HepG2 (cell line): ENCODE results near the gene SEPTIN2. TPM values are rescaled to one million over a fixed set of nuclear protein-coding genes. Genes with fewer than 3 reads are reported as not detected.
A peak's percentile ranks its signal among the peaks of the same experiment; 100 is the strongest.

Experiments
- AKAP8 ChIP-seq: sonication (generic); formaldehyde crosslinking; IDR thresholded peaks from 2 replicates; pipeline ENCODE4 v1.5.1; 2020; ENCODE audit warnings: mild to moderate bottlenecking, missing genetic modification reagents
- DR1 ChIP-seq: sonication (generic); formaldehyde crosslinking; IDR thresholded peaks from 2 replicates; pipeline ENCODE4 v1.8.0; 2021; ENCODE audit warnings: mild to moderate bottlenecking, missing genetic modification reagents, inconsistent platforms
- DZIP1 ChIP-seq: sonication (generic); formaldehyde crosslinking; IDR thresholded peaks from 2 replicates; pipeline ENCODE4 v1.5.0; 2020; ENCODE audit warnings: mild to moderate bottlenecking, missing genetic modification reagents
- LRRFIP1 ChIP-seq: sonication (generic); formaldehyde crosslinking; conservative IDR thresholded peaks from 2 replicates; pipeline ENCODE4 v1.4.0; 2020; ENCODE audit warnings: missing genetic modification reagents
- MED13 ChIP-seq: sonication (generic); formaldehyde crosslinking; IDR thresholded peaks from 2 replicates; pipeline ENCODE4 v1.5.0; 2020; ENCODE audit warnings: missing genetic modification reagents
- MNT ChIP-seq: fragments of 450-650 bp; IDR thresholded peaks from 2 replicates; pipeline ENCODE4 v1.6.1; 2016
- MXI1 ChIP-seq: IDR thresholded peaks from 3 replicates; pipeline ENCODE4 v1.6.1; 2012; ENCODE audit warnings: low read depth, low read length, inconsistent platforms, borderline replicate concordance
- NFYC ChIP-seq: IDR thresholded peaks from 2 replicates; pipeline ENCODE4 v1.6.1; 2016; ENCODE audit warnings: missing genetic modification reagents, missing compliant biosample characterization
- NONO ChIP-seq, 2 experiments: fragments of 450-650 bp in 1 of 2; sonication (generic) in 1 of 2; formaldehyde crosslinking in 1 of 2; IDR thresholded peaks in 1 of 2; conservative IDR thresholded peaks in 1 of 2; 2 replicates each; pipeline versions ENCODE4 v1.6.1 to v1.8.0; 2017 to 2022; ENCODE audit warnings: mild to moderate bottlenecking in 1 of 2, missing genetic modification reagents in 1 of 2, moderate library complexity in 1 of 2
- RAD21 ChIP-seq: fragments of 450-650 bp; formaldehyde crosslinking; IDR thresholded peaks from 2 replicates; pipeline ENCODE4 v1.5.0; 2020; ENCODE audit warnings: mild to moderate bottlenecking
- RBFOX2 ChIP-seq: fragments of 200-400 bp; formaldehyde crosslinking; IDR thresholded peaks from 2 replicates; pipeline ENCODE4 v1.6.1; 2017; ENCODE audit warnings: low read depth, mild to moderate bottlenecking, low read length
- SALL2 ChIP-seq: sonication (generic); formaldehyde crosslinking; IDR thresholded peaks from 2 replicates; pipeline ENCODE4 v1.8.1; 2023; ENCODE audit warnings: mild to moderate bottlenecking, missing genetic modification reagents, inconsistent platforms
- SRY ChIP-seq: sonication (generic); formaldehyde crosslinking; IDR thresholded peaks from 2 replicates; pipeline ENCODE4 v1.8.0; 2022; ENCODE audit warnings: mild to moderate bottlenecking, missing genetic modification reagents
- STAG1 ChIP-seq: sonication (generic); formaldehyde crosslinking; IDR thresholded peaks from 2 replicates; pipeline ENCODE4 v1.4.0; 2020; ENCODE audit warnings: missing genetic modification reagents
- TAF1 ChIP-seq: sonication (generic); formaldehyde crosslinking; IDR thresholded peaks from 2 replicates; pipeline ENCODE4 v1.4.0; 2020; ENCODE audit warnings: missing genetic modification reagents
- TBX3 ChIP-seq: fragments of 450-650 bp; IDR thresholded peaks from 2 replicates; pipeline ENCODE4 v1.6.1; 2017; ENCODE audit warnings: antibody characterized with exemption, mild to moderate bottlenecking, inconsistent platforms, borderline replicate concordance
- TMF1 ChIP-seq: sonication (generic); formaldehyde crosslinking; IDR thresholded peaks from 2 replicates; pipeline ENCODE4 v1.8.1; 2022; ENCODE audit warnings: low read depth, missing genetic modification reagents
- YEATS4 ChIP-seq: sonication (generic); formaldehyde crosslinking; IDR thresholded peaks from 2 replicates; pipeline ENCODE4 v1.4.0; 2020; ENCODE audit warnings: missing genetic modification reagents, borderline replicate concordance
- ZFY ChIP-seq: sonication (generic); formaldehyde crosslinking; IDR thresholded peaks from 2 replicates; pipeline ENCODE4 v1.4.0; 2020; ENCODE audit warnings: missing genetic modification reagents
- ZKSCAN8 ChIP-seq: IDR thresholded peaks from 2 replicates; pipeline ENCODE4 v1.6.1; 2016; ENCODE audit warnings: borderline replicate concordance, missing genetic modification reagents, missing compliant biosample characterization
- ZNF773 ChIP-seq: sonication (generic); formaldehyde crosslinking; IDR thresholded peaks from 2 replicates; pipeline ENCODE4 v1.4.0; 2020; ENCODE audit warnings: missing genetic modification reagents, borderline replicate concordance
- ZNF776 ChIP-seq: sonication (generic); formaldehyde crosslinking; IDR thresholded peaks from 2 replicates; pipeline ENCODE4 v1.4.0; 2020; ENCODE audit warnings: mild to moderate bottlenecking, missing genetic modification reagents
- ZSCAN31 ChIP-seq: sonication (generic); formaldehyde crosslinking; IDR thresholded peaks from 2 replicates; pipeline ENCODE4 v1.5.0; 2020; ENCODE audit warnings: low read depth, mild to moderate bottlenecking, missing genetic modification reagents
- polyA plus RNA-seq, 8 experiments: library from polyadenylated mRNA; depleted of rRNA in 3 of 8; stranded (reverse) in 7 of 8; unstranded in 1 of 8; fragments of >200 nt; fragmentation: Illumina TruSeq in 4 of 8; extraction: Trizol in 4 of 8; gene quantifications; 2 replicates each; pipeline versions ENCODE4 v1.2.1 to v1.2.3, GENCODE V29; 2011 to 2016; ENCODE audit warnings: low read depth in 4 of 8, missing spikeins in 1 of 8, mixed read lengths in 1 of 8; ENCODE audit not compliant: insufficient read depth in 1 of 8
- total RNA-seq, 5 experiments: library from RNA; depleted of rRNA; stranded (reverse); fragments of >200 nt; fragmentation: Illumina TruSeq; extraction: Trizol; gene quantifications; 2 replicates each; pipeline ENCODE4 v1.2.3, GENCODE V29; 2016; ENCODE audit warnings: low read depth in 1 of 5

The SEPTIN2 gene
- total and polyA plus RNA-seq, 2 of the 13 experiments (the other 11 are each of a cell fraction or from before 2014, with no cell fraction given) = 493 to 733 TPM

- TF ChIP-seq ZFY (CRISPR knock-in tag) (peak; percentile 61), DZIP1 (CRISPR knock-in tag) (no peak), ZSCAN31 (0 out of 2 replicates have a peak, but pooled peaks have one; percentile 41), MXI1 (no peak), YEATS4 (CRISPR knock-in tag) (peak; percentile 60; the same call in 1 of the 2 replicates), STAG1 (CRISPR knock-in tag) (no peak), RBFOX2 (peak; percentile 84), DR1 (CRISPR knock-in tag) (peak; percentile 73), ZKSCAN8 (no peak), TBX3 (no peak), NONO (IDR thresholded peaks at IDR 0.05) (no peak), NONO (CRISPR knock-in tag; conservative IDR thresholded peaks at IDR 0.05) (peak; percentile 8; the same call in 1 of the 2 replicates), MED13 (CRISPR knock-in tag) (no peak), TMF1 (0 out of 2 replicates have a peak, but pooled peaks have one; percentile 58), SALL2 (peak; percentile 1; the same call in 1 of the 2 replicates), AKAP8 (peak; percentile 64), NFYC (CRISPR knock-in tag) (peak; percentile 25; the same call in 1 of the 2 replicates), SRY (CRISPR knock-in tag) (peak; percentile 86; the same call in 1 of the 2 replicates), RAD21 (CRISPR knock-in tag) (peak; percentile 35; the same call in 1 of the 2 replicates), LRRFIP1 (CRISPR knock-in tag) (no peak), ZNF773 (CRISPR knock-in tag) (peak; percentile 39; the same call in 1 of the 2 replicates), TAF1 (CRISPR knock-in tag) (peak; percentile 45; the same call in 1 of the 2 replicates), MNT (no peak), ZNF776 (CRISPR knock-in tag) (peak; percentile 26; the same call in 1 of the 2 replicates)
Measured at GRCh38 chr2:241272303-241273209, 43.2 kb upstream of the SEPTIN2 start (continued).
